ENCODE results near the gene REPS2. TPM values are rescaled to one million over a fixed set of nuclear protein-coding genes. Genes with fewer than 3 reads are reported as not detected.

REPS2 gene
- total and polyA plus RNA-seq, 2 experiments from 2014 or later: 1.2 to 4.4 TPM

GRCh38 chrX:16918979-16919378 lies 27.5 kb upstream of the REPS2 start:
- no peak overlapping the region for H2AFZ ChIP-seq
- no peaks in the 10 kb centered on the region for H3K9me3 Mint-ChIP-seq
- no peak overlapping the region for H3K4me3 ChIP-seq
- H3F3A ChIP-seq (replicated peaks; ENCODE audit: low read depth): no peaks in the 10 kb centered on the region
- no peaks in the 10 kb centered on the region for H3K27me3 ChIP-seq (ENCODE audit: insufficient read depth)
- ATAC-seq: no peak
- H3K36me3 Mint-ChIP-seq (ENCODE audit: low read depth): no peaks in the 10 kb centered on the region
- H3K27ac Mint-ChIP-seq: no peak overlapping the region
- H3K4me3 Mint-ChIP-seq: no peak overlapping the region
- no peaks in the 10 kb centered on the region for H3K4me1 ChIP-seq (ENCODE audit: insufficient read depth)
- no peak overlapping the region for H3K4me2 ChIP-seq
- peaks cover 3% of the 10 kb centered on the region; the same call in 1 of the 3 replicates for H3K4me1 Mint-ChIP-seq
- no peaks in the 10 kb centered on the region for H3K36me3 ChIP-seq (ENCODE audit: insufficient read depth)
- TF ChIP-seq JUNB (IDR thresholded peaks at IDR 0.05; ENCODE audit: unreplicated experiment) (no peak), CTCF (conservative IDR thresholded peaks at IDR 0.05; ENCODE audit: low read depth in 2 of 2) (no peak), CREB1 (CRISPR knock-in tag; IDR thresholded peaks at IDR 0.05; ENCODE audit: low read depth) (no peak), REST (IDR thresholded peaks at IDR 0.05; ENCODE audit: unreplicated experiment) (no peak), STAT1 (IDR thresholded peaks at IDR 0.05; ENCODE audit: unreplicated experiment) (no peak), EZH2 (IDR thresholded peaks at IDR 0.05; ENCODE audit: low read depth, unreplicated experiment) (no peak), NANOG (IDR thresholded peaks at IDR 0.05; ENCODE audit: borderline replicate concordance) (no peak)
- no peak overlapping the region for H3K27ac ChIP-seq (ENCODE audit: low read depth)
- H3K9me2 ChIP-seq (ENCODE audit: insufficient read depth): no peaks in the 10 kb centered on the region
- no peaks in the 10 kb centered on the region for H4K20me1 ChIP-seq (replicated peaks; ENCODE audit: insufficient read depth)
- H3K27me3 Mint-ChIP-seq (ENCODE audit: insufficient read depth, low read depth, poor library complexity): peaks cover 2% of the 10 kb centered on the region
- H3K79me2 ChIP-seq (replicated peaks; ENCODE audit: insufficient read depth): no peaks in the 10 kb centered on the region
- no peak for DNase-seq (ENCODE audit: low spot score)

GRCh38 chrX:16920075-16920474 lies 26.4 kb upstream of the REPS2 start:
- Histone ChIP-seq H3K27ac (ENCODE audit: low read depth) (no peak overlapping the region), H3K4me3 (no peak overlapping the region), H3K36me3 (ENCODE audit: insufficient read depth) (no peaks in the 10 kb centered on the region), H3K4me1 (ENCODE audit: insufficient read depth) (no peaks in the 10 kb centered on the region), H3K27me3 (ENCODE audit: insufficient read depth) (no peaks in the 10 kb centered on the region), H3K79me2 (replicated peaks; ENCODE audit: insufficient read depth) (no peaks in the 10 kb centered on the region), H2AFZ (no peak overlapping the region), H3F3A (replicated peaks; ENCODE audit: low read depth) (no peaks in the 10 kb centered on the region), H3K9me2 (ENCODE audit: insufficient read depth) (no peaks in the 10 kb centered on the region), H3K4me2 (no peak overlapping the region), H4K20me1 (replicated peaks; ENCODE audit: insufficient read depth) (no peaks in the 10 kb centered on the region)
- Mint-ChIP-seq H3K4me1 (peaks cover 4% of the 10 kb centered on the region; the same call in 1 of the 3 replicates), H3K27ac (no peak overlapping the region), H3K4me3 (no peak overlapping the region), H3K36me3 (ENCODE audit: low read depth) (no peaks in the 10 kb centered on the region), H3K9me3 (no peaks in the 10 kb centered on the region), H3K27me3 (ENCODE audit: insufficient read depth, low read depth, poor library complexity) (peaks cover 2% of the 10 kb centered on the region)
- ATAC-seq (no peak), DNase-seq (ENCODE audit: low spot score) (no peak)
- TF ChIP-seq ZNF331 (CRISPR knock-in tag; IDR thresholded peaks at IDR 0.05; ENCODE audit: low read depth) (no peak), ETS1 (IDR thresholded peaks at IDR 0.05) (no peak), REST (IDR thresholded peaks at IDR 0.05; ENCODE audit: unreplicated experiment) (no peak), JUNB (IDR thresholded peaks at IDR 0.05; ENCODE audit: unreplicated experiment) (no peak), EZH2phosphoT487 (IDR thresholded peaks at IDR 0.05; ENCODE audit: unreplicated experiment) (no peak), POLR2AphosphoS5 (IDR thresholded peaks at IDR 0.05; ENCODE audit: low read depth) (no peak), CTCF (conservative IDR thresholded peaks at IDR 0.05; ENCODE audit: low read depth in 2 of 2) (no peak), EZH2 (IDR thresholded peaks at IDR 0.05; ENCODE audit: low read depth, unreplicated experiment) (no peak), STAT1 (IDR thresholded peaks at IDR 0.05; ENCODE audit: unreplicated experiment) (no peak), NANOG (IDR thresholded peaks at IDR 0.05; ENCODE audit: borderline replicate concordance) (no peak)

All from GM23338 (cell line).